Midbrain (tissue), 1 donor: ENCODE measurements around the gene ARF6.

Experiments used
- DNase-seq: peaks from one replicate; lab custom pipeline; 2025; lab: John Stamatoyannopoulos, UW

Gene ARF6

DNA sequence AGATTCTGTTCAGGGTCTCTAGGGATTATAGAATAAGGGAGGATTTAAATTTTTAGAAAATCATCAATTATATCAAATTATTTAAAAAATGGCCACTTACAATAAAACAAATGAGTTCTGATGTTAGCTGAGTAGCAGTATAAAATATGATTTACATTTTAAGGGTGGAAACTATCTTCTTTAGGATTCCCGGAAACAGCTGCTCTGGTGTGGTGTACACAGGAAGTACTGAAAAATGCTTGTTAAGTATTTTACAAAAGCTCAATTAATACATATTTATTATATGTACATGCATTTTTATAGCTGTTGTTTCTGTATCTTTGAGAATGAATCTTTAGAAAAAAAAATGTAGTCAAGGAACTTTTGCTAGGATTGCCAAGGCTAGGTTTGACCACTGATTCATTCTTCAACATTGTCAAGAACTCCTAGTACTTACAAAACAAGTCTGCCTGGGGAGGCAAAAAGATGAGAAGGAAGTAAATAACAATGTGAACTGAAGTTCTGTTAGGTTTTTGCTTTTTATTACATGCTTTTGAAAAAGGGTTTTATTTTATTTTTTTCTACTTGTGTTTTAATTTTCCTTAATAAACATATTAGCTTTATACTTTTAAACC is 48.0 kb downstream of the ARF6 start:
- no peak for DNase-seq

DNA sequence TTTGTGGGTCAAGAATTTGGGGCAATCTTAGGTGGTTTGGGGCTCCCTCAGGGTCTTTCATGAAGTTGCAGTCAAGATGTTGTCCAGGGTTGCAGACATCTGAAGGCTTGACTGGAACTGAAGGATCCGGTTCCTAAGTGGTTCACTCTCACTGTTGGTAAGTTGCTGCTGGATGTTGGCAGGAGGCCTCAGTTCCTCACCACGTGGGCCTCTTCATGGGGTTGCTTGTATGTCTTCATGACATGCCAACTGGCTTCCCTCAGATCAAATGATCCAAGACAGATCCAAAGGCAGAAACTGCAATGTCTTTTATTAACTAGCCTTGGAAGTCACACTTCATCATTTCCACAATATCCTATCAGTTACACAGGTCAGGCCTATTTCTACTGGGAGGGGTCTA is 49.2 kb downstream of the ARF6 start:
- DNase-seq = no peak

DNA sequence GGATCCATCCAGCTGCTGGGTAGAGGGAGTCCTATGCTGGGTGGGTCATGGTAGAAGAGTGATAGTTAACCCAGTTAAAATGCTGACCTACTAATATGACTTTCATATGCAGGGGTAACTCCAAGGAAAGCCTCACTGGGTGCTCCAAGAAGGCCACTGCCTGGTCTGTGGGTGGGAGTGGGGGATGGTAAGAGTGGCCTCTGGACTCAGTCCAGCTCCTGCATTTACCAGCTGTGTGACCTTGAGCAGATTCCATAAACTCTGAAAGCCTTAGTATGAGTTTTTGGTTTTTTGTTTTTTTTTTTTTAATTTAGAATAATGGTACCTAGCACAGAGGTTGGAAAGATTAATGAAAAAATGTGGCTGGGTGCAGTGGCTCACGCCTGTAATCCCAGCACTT is 51.6 kb downstream of the ARF6 start:
- no peak for DNase-seq

DNA sequence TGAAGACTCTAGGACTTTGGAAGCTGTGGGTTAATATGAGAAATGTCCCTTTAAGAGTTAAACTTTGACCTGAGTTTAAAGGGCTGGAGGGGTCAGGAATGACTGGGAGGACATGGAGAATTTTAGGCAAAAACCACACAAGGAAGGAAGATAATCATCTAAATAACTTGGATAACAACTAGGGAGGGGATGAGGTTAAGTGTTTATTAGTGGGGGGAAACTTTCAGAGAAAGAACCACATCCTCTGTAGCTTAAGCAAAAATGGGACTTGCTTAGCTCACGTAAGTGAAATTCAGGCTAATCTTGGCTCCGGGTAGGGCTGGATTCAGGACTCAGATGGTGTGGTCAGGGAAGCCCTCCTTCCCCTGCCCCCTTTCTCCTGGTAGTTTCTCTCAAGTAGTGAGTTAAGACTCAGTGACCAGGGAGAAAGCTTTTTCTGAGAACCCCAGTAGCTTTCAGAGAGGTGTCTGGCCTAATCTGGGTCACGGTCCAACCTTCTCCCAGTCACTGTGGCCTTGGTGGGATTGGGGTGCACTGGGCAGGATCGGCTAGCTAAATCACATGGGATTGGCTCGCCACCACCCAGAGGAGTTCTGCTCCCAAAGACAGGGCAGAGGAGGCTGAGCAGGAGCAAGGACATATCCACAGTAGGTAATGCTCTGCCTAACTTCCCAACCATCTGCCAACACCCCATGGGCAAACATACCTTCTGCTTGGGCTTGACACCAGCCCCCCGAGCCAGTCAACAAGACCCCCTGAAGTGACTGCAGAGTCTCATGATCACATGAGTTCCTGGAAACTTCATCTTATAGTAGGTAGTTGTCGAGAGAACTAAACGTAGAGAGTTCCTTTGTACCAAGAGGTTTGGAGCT is 52.8 kb downstream of the ARF6 start:
- DNase-seq = no peak
